ENCODE results near the gene GBA2.
A peak's percentile ranks its signal among the peaks of the same experiment; 100 is the strongest.

The GBA2 gene

DNA sequence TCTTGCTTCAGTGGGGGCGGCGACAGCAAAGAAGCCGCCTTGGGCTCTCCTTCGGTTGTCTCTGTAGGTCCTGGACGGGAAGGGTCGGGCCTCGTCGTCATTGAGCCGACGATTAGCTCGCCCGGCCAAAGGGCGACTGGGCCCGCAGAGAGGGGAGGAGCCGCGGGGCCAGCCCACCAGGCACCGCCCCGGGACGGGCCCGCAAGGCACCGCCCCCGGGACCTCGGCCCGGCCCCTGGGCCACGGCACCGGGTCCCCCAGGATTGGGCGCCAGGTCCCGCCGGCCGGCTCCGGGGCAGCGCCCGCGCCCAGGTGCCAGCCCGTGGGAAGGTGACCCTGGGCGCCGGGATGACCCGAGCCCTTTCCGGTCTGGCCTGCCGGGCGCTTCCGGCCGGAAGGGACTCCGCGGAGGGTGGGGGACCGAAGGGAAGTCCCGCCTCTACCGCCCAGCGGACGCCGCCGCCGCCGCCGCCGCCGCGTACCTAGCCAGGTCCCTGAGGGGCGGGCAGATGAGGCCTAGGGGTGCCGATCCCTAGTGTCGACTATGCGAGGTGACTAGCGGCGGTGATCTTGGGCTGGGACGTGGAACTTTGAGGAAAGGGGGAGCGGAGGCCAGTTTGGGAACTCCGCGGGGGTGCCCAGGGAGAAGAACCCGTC, at the start of gene GBA2, which contains the start of gene RGP1:
Gene GBA2, minus strand, starts transcription at position 371 of the 657 bp plus-strand sequence. CDS start 524 bp downstream, outside the sequence.
Gene RGP1, plus strand, starts transcription at position 430 of the 657 bp plus-strand sequence. CDS start 469 bp downstream, outside the sequence.
- peak; percentile 56 for DNase-seq (ENCODE audit: low read depth)

DNA sequence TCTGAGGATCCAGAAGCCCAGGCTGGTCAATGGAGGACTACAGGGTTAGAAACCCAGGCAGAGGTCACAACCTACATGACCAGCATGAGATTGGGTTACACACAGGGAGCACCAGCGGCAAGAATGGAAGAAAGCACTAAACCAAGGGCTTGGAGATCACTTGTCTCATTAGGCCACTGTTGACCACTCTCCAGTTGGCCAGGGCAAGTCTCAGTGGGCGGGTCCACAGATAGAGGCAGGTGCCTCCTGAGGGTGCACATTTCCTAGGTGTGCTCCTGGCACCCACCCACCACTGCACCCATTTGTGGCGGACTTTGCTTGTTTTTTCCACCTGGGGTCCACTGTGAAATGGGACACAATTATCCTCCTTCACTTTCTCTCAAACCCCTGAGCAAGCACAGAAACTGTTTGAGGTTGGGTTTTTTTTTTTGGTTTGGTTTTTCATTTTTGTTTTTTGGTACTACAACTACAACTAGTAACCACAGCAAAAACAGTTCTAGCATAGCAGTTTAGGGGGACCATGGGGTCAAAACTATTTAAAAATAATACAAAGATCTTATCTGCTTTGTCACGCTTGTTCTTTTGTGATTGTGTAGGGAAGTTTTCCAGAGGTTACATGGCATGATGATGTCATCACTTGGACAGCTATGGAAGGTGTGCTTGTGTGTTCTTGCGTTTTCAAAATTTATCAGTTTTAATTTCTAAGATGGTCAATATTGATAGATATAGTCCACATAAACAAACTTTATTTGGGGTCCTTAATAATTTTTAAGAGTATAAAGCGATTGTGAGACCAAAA, 48.5 kb upstream of the GBA2 start:
- no peak for DNase-seq (ENCODE audit: low read depth)

DNA sequence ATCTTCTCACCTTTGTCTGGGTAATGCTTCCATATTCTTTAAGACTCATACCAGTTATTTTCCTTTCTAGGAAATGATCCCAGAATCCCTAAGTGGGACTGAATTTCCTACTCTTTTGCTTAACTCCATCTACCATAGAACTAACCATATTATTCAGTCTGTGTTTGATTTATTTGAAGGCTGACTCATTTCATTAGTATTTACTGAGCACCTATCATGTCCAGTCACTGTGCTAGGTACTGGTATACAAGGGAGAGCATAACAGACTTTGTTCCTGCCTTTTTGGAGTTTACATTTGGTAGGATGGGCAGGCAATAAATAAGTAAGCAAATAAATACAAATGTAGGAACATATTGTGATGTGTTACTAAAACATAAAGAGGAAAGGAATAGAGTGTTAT, 46.7 kb upstream of the GBA2 start:
- DNase-seq (ENCODE audit: low read depth), result no peak

DNA sequence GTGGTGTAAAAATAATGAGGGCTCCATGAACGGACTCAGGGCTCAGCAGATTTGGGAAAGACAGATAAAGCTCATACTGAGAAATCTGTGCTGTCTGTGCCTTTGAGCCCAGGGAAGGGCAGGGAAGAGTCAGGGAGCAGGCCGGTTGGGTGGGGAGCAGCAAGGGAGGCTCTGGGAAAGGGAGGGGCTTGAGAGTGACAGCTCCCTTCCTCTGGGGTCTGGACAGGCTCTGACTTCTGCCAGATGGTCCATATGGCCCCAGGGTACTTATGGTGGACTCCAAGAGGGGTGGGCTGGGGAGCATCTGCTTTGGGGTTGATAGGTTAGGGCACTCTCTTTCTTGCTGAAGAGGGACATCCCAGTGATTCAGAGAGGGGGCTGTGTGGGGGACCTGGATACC, 44.4 kb upstream of the GBA2 start:
- DNase-seq (ENCODE audit: low read depth), result no peak

DNA sequence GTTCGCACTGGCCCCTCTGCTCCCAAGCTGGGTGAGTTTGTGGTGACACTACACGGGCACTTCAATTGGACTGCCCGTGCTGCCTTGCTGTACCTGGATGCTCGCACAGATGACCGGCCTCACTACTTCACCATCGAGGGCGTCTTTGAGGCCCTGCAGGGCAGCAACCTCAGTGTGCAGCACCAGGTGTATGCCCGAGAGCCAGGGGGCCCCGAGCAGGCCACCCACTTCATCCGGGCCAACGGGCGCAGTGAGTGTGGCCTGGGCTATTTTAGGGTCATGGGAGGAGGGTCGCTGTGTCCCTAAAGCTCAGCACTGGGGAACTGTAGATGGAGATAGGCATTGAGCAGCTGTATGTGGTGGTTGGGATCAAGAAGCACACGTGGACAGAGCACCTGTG, 43.8 kb upstream of the GBA2 start:
- no peak for DNase-seq (ENCODE audit: low read depth)

DNA sequence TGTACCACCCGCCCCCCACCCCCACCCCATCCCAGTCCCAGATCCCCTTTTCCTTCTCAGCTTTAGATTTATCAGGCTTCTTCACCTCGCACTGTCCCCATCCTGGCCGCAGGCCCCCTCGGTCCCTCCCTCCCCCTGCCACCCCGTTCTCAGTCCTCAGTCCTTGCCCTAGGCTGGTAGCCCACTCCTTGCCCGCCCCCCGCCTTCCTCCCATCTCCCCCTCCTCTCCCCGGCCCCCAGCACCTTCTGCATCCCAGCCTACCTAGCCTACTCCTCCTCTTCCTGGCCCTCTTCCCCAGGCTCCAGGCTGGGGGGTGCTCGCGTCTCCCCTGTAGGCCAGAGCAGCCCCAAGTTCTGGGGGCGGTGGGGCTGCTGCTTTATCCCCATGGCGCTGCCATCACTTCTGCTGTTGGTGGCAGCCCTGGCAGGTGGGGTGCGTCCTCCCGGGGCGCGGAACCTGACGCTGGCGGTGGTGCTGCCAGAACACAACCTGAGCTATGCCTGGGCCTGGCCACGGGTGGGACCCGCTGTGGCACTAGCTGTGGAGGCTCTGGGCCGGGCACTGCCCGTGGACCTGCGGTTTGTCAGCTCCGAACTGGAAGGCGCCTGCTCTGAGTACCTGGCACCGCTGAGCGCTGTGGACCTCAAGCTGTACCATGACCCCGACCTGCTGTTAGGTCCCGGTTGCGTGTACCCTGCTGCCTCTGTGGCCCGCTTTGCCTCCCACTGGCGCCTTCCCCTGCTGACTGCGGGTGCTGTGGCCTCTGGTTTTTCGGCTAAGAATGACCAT, 43.2 kb upstream of the GBA2 start:
- DNase-seq (ENCODE audit: low read depth), result no peak

DNA sequence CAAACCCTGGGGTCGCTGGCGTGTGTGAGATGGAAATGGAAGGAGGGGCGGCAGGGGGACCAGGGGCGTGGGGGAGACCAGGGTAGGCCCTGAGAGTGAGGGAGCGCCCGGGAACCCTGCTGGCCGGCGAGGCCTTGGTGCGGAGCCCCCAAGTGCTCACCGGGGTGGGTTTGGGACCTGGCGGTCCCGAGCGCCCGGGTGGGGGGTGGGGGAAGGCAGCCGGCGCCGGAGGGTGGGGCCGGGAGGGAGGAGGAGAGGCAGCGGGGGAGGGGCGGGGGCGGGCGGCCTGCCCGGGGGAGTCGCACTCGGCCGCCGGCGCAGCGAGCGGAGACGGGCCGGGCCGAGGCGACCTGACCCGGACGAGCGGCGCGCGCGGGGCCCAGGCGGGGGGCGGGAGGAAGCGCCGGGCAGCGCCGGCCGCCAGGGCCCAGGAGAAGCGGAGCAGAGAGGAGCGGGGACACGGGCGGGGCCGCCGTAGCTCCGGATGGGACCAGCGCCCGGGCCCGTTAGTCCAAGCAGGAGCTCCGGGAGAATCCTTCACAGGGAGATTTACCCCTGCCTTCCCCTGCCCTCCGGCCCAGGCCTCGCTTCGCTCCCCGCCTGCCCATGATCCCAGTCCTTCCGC, 42.4 kb upstream of the GBA2 start, which contains the start of gene NPR2:
Gene NPR2, plus strand, starts transcription at position 295 of the 625 bp plus-strand sequence. CDS start 818 bp downstream, outside the sequence.
- no peak for DNase-seq (ENCODE audit: low read depth)

DNA sequence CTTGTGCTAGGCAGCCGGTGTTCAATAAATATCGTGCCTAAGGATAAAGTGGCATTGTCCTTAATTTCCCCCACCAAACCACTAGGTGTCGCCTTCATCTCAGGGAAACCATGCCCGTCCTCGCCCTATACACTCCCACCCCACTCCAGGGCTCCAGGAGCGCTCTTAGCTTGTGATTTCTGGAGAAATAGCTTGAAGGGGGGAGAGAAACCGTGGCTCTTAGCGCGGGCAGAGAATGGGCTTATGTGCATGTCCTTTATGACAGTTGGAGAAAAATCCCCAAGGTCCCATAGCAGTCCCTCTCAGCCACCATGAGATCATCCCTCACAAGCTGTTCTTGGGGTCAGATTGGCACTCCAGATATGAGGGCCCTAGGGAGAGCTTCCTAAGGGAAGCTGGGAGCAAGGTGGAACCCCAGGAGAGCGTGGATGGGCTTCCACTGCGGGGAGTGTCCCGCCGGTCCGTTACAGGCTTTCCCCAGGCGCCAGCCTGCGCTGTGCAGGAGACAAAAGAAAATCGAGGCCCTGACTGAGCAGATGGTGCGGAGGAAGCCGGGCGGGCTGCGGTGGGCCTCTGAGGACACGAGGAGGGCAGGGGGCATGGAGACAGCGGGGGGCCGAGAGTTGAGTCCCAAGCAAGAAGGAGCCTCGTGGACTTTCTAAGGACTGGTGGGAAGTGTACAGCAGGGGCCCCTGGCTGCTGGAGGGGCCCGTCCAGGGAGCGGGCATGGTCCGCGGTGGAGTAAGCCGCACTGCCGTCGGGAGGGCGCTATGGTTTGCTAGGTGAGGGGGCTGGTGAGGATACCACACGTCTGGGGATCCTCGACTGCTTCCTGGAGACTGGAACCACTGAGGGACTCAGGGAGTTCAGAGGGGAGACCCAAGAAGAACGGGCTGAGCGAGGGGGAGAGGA, 41.6 kb upstream of the GBA2 start:
- peak; percentile 31 for DNase-seq (ENCODE audit: low read depth)

DNA sequence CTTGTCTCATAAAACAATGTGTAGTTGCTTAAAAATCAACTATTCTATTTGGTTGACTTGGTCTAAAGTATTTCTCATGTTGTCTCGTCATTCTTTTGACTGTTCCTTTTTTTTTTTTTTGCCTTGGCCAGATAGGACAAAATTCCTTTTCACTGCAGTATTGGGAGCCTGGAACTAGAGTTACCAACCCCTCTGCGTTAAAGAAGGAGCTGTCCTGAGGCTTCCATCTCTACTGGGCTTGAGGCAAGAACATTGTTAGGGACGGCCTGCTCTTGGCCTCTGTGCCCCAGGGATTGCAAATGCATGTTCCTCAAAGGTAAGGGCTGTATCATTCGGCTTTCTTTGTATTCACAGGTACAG, 41.0 kb upstream of the GBA2 start:
- no peak for DNase-seq (ENCODE audit: low read depth)

DNA sequence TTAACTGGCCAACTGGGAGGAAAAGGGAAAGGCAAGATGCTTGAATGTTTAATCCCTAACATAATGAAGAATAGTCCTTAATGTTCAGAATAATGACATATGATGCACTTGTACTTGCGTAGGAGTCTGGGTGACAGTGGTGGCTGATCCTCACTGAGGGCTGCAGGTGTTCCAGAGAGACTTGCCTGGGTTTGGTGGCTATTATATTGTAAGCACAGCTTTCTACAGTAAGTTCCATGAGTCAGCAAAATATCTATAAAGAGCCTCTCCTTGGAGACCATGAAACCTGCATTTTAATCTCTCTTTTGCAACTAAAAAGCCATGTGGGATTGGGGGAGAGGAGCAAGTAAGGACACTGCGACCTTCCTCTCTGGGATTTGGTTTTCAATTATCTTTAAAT, 40.5 kb upstream of the GBA2 start:
- DNase-seq (ENCODE audit: low read depth), result no peak

DNA sequence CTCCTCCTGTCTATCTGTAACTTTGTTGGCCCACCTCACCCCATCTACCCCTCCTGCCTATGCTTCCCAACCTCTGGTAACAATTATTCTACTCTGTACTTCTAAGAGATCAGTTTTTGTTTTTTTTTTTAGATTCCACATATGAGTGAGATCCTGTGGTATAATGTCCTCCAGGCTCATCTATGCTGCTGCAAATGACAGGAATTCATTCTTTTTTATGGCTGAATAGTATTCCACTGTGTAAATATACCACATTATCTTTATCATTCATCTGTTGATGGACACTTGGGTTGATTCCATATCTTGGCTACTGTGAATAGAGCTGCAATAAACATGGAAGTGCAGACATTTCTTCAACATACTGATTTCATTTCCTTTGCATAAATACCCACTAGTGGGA, 34.4 kb upstream of the GBA2 start:
- no peak for DNase-seq (ENCODE audit: low read depth)

DNA sequence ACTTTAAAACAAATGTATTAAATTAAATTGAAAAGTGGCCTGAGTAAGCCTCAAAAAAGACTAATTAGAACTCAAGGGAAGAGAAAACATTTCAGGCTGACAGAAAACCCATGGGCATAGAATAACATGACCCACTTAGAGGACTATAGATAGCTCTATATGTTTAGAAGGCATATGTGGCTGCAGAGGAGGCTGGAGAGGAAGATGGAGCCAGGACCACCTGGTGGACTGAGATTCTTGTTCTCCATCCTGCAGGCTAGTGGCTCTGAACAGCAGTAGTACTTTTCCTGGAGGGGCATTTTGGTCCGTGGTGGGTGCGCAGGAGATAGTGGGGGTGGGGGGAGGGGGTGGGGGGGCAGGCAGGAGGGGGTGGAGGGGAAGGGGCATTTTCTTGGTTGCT, 32.0 kb upstream of the GBA2 start:
- DNase-seq (ENCODE audit: low read depth), result no peak

DNA sequence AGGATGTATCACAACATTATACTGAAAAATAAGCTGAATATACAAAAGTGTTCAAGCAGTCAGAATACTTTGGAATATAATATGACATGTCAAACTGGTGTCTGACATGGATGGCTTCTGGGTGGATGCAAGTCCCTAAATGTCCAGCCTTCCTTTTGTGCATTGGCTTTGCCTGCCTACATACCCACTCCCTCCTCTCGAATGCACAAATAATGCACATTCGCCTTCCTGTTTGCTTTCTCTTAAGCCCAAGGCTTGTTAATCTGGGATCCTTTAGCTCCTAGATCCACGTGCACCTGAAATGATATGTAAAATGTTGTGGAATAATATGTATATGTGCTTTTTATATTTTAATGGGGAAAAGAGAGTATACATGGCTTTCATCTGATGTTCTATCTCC, 29.5 kb upstream of the GBA2 start:
- no peak for DNase-seq (ENCODE audit: low read depth)

DNA sequence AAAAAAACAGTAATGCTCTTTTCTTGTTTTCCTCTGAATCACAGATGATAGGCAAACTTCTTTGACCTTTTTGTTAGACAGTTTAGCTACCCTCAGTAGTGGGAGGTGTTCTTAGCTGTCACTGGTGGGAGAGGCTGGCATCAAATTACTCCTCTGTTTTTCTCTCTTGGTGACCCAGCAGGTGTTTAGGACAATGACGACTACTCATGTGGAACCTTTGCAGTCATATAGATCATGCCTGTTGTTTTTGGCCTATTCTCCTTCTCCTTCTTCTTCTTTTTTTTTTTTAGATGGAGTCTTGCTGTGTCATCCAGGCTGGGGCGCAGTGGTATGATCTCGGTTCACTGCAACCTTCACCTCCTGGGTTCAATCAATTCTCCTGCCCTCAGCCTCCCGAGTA, 27.0 kb upstream of the GBA2 start:
- no peak for DNase-seq (ENCODE audit: low read depth)

DNA sequence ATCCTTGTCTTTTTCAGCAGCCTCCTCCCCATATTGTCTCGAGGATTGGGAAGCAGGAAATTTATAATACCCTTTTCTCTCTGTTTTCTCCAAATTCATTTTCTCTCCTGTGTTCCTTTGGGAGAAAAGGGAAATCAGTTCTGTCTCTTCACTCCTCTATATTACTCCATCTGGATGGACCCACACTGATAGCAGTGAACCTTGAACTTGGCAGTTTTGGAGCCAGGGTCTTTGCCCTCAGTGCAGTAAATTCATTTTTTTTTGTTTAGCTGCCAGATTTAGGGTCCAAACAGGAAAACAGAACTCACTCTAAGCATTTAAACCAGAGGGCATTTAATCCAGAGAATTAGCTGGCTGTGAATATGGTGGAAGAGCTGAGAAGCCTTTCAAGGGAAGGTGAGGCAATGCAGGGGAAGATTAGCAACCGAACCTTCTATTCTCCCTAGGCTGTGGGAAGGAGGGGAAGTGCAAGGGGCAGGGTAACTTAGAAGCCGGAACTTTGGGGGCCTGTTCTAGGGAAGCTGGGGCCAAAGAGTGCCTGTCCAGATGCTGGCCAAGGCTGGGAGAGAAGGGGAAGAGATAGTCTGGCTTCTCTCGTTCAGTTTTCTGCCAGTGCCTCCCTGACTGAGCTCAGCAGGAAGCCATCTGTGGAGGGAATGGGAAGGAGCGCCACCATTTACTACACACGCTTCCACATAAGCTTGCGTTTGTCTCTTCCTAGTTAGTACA, 26.0 kb upstream of the GBA2 start:
- DNase-seq (ENCODE audit: low read depth), result no peak

DNA sequence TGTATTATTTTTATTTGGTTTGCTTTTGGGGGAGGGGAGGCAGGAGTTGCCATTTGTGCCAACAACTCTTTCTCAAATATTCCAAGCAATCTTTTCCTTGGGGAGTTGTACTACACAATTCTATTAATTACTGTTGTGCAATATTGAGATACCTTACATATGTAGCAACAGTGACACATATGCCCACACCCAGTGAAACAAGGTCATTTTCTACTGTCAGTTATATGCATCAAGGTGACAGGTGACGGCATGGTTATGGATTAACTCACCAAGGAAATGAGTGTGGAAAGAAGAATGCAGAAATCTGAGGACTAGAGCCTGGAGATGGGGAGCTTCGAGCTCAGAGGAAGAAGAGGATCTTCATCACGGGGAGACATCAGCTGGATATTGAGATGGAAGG, 22.9 kb upstream of the GBA2 start:
- no peak for DNase-seq (ENCODE audit: low read depth)

DNA sequence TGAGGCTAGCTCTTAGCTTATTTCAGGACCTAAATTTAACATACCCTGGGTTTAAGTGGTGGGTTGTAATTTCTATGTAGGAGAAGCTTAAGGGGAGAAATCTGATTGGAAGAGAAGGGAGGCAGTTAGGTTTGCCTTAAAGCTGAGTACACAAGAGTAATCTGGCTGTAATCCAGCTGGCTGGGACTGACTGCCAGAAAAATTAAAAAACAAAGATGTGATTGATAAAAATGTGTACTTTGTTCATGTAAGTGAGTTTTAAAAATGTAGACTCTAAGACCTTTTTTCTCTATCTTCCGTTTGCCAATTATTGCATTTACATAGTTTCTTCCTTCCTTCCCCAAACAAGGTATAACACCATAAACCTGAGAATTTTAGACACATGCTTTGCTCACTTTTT, 22.5 kb upstream of the GBA2 start:
- DNase-seq (ENCODE audit: low read depth), result no peak

DNA sequence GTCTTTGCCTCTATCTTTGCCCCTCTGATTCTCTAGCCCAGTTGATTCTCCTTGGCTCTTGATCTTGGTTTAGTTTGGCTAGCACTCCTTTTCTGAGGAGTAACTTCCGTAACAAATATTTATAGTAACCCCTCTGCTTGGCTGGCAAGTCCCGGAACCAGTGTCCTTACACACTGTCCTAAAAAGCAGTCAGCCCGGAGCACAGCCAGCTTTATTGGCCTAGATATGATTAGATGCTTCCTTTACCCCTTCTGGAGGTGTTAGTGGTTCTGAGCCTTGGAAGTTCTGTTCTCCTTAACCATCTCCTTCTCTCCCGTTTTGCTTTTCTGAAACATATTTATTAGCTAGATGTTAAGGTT, 22.0 kb upstream of the GBA2 start:
- DNase-seq (ENCODE audit: low read depth), result no peak

DNA sequence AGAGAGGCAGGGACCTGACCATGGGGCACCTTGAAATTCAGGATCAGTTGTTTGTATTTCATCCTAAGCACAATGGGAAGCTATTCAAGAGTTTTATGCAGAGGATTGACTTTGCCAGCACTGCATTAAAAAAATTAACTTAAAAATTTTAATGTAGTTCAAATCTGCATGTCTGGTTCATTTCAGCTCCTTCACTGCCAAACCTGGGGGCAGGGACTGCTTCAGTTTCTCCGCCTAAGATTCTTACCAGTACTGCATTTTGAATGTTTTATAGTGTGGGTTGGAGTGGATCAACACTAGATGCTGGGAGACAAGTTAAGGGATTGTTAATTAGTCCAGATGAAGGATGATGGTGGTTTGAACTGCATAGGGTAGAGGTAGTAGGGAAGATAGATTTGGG, 20.7 kb upstream of the GBA2 start:
- no peak for DNase-seq (ENCODE audit: low read depth)

DNA sequence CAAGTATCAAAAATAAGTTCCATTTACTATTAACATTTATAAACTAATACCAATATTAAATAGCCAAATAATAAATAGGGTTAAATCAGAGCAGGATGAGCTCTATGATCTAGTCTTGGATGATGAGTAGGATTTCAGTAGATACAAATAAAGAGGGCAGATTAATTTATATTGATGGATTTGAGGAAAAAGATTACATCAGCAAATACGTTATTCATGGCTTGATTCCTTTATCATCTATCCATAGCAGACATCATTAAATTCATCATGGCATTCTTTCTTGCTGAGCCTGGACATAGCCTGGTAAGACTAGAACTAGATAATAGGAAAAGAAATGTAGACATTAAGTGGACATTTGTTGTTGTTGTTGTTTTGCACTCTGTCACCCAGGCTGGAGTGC, 18.4 kb upstream of the GBA2 start:
- DNase-seq (ENCODE audit: low read depth), result no peak

DNA sequence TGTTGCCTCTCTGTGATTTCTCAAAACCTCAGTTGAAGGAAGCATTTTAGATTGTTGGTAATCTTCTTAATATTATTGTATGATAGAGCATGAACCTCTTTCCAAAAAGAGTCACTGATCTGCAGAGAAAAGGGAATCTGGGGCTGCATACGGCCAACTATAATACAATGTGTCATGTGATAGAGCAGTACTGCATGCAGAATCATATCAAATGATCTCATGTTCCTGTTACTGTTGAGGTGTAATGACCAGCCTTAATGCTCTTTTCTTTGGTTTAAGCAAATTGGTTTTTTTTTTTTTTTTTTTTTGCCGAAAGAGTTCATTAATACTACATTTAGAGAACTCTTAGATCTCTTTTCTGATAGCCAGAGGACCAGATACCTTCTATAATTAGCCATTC, 18.0 kb upstream of the GBA2 start:
- no peak for DNase-seq (ENCODE audit: low read depth)
